K562 (cell line): Measurements from ENCODE around the gene CDS2. TPM values are rescaled to one million over a fixed set of nuclear protein-coding genes. Genes with fewer than 3 reads are reported as not detected.

Experiments used
- ASH1L ChIP-seq: fragments of 450-650 bp; IDR thresholded peaks from 2 replicates; pipeline ENCODE4 v1.6.1; 2018; ENCODE audit warnings: borderline replicate concordance, mild to moderate bottlenecking, low read depth; ENCODE audit not compliant: partially characterized antibody
- ATF1 ChIP-seq, 2 experiments: fragments of 450-650 bp in 1 of 2; IDR thresholded peaks; 2 replicates each; pipeline ENCODE4 v1.6.1; 2016; ENCODE audit warnings: missing compliant biosample characterization in 1 of 2, missing genetic modification characterization in 1 of 2
- CBX1 ChIP-seq: sonication (generic); IDR thresholded peaks from 2 replicates; pipeline ENCODE4 v1.6.1; 2016; ENCODE audit warnings: antibody characterized with exemption, low read depth, mild to moderate bottlenecking
- CEBPB ChIP-seq: fragments of 450-650 bp; IDR thresholded peaks from 2 replicates; pipeline ENCODE4 v1.6.1; 2016; ENCODE audit warnings: missing genetic modification characterization, missing compliant biosample characterization
- EZH2 ChIP-seq: IDR thresholded peaks from 2 replicates; pipeline ENCODE4 v1.6.1; 2012; ENCODE audit warnings: low read depth, mild to moderate bottlenecking, inconsistent platforms, low read length, borderline replicate concordance
- FOXA1 ChIP-seq: fragments of 450-650 bp; IDR thresholded peaks from 2 replicates; pipeline ENCODE4 v1.6.1; 2016; ENCODE audit warnings: mild to moderate bottlenecking, borderline replicate concordance
- GTF2E2 ChIP-seq: fragments of 200-800 bp; sonication (Bioruptor generic); IDR thresholded peaks from 2 replicates; pipeline ENCODE4 v1.6.1; 2016; ENCODE audit warnings: missing genetic modification characterization, missing compliant biosample characterization
- HDGF ChIP-seq: fragments of 450-650 bp; IDR thresholded peaks from 2 replicates; pipeline ENCODE4 v1.6.1; 2016
- KDM1A ChIP-seq, 2 experiments: fragments of 450-650 bp; IDR thresholded peaks; 2 replicates each; pipeline ENCODE4 v1.6.1; 2016; ENCODE audit warnings: mild to moderate bottlenecking in 2 of 2
- MCM2 ChIP-seq: fragments of 450-650 bp; IDR thresholded peaks from 2 replicates; pipeline ENCODE4 v1.6.1; 2017; ENCODE audit warnings: low read depth, mild to moderate bottlenecking
- RB1 ChIP-seq: fragments of 450-650 bp; IDR thresholded peaks from 2 replicates; pipeline ENCODE4 v1.6.1; 2017; ENCODE audit warnings: low read depth, mild to moderate bottlenecking
- SMAD1 ChIP-seq: fragments of 150-350 bp; IDR thresholded peaks from 2 replicates; pipeline ENCODE4 v1.6.1; 2014; ENCODE audit warnings: low read length, low read depth; ENCODE audit not compliant: partially characterized antibody
- SMARCA4 ChIP-seq: fragments of 450-650 bp; IDR thresholded peaks from 2 replicates; pipeline ENCODE4 v1.6.1; 2016
- SNIP1 ChIP-seq: fragments of 450-650 bp; IDR thresholded peaks from 2 replicates; pipeline ENCODE4 v1.7.1; 2017; ENCODE audit warnings: low read depth, mild to moderate bottlenecking
- SP1 ChIP-seq: sonication (generic); formaldehyde crosslinking; IDR thresholded peaks from 2 replicates; pipeline ENCODE4 v1.8.1; 2022; ENCODE audit warnings: mild to moderate bottlenecking, missing genetic modification reagents
- TBP ChIP-seq: optimal IDR thresholded peaks from 2 replicates; pipeline ENCODE3; 2011; ENCODE audit warnings: low read depth, low read length, improper control_type of control experiment
- TFAM ChIP-seq: fragments of 250-450 bp; sonication (Bioruptor Pico); conservative IDR thresholded peaks from 2 replicates; pipeline ENCODE4 v1.5.0; 2021; ENCODE audit warnings: mild to moderate bottlenecking, moderate library complexity
- TRIM25 ChIP-seq: fragments of 450-650 bp; IDR thresholded peaks from 2 replicates; pipeline ENCODE4 v1.7.0; 2016; ENCODE audit warnings: borderline replicate concordance
- ZFX ChIP-seq: sonication (generic); formaldehyde crosslinking; IDR thresholded peaks from 2 replicates; pipeline ENCODE4 v1.8.0; 2022; ENCODE audit warnings: mild to moderate bottlenecking, missing genetic modification reagents, moderate library complexity
- ZNF224 ChIP-seq: sonication (generic); formaldehyde crosslinking; IDR thresholded peaks from 2 replicates; pipeline ENCODE4 v1.8.0; 2022; ENCODE audit warnings: mild to moderate bottlenecking, missing genetic modification reagents
- ZNF263 ChIP-seq: sonication (generic); formaldehyde crosslinking; IDR thresholded peaks from 2 replicates; pipeline ENCODE4 v1.8.0; 2022; ENCODE audit warnings: mild to moderate bottlenecking, missing genetic modification reagents, borderline replicate concordance
- ZNF561 ChIP-seq: fragments of 450-650 bp; formaldehyde crosslinking; conservative IDR thresholded peaks from 2 replicates; pipeline ENCODE4 v1.4.0; 2020; ENCODE audit warnings: mild to moderate bottlenecking, moderate library complexity
- polyA plus RNA-seq, 8 experiments: library from polyadenylated mRNA; depleted of rRNA in 4 of 8; stranded (reverse) in 5 of 8; unstranded in 3 of 8; fragments of >200 nt; fragmentation: Nextera tagmentation in 2 of 8; fragmentation: Illumina TruSeq in 1 of 8; extraction: Ambion mirVana in 2 of 8; extraction: Trizol in 1 of 8; gene quantifications; 2 replicates each; pipeline versions ENCODE4 v1.2.1 to v1.2.3, GENCODE V29; 2011 to 2014; ENCODE audit warnings: inconsistent platforms in 1 of 8, missing spikeins in 1 of 8
- total RNA-seq, 7 experiments: library from RNA; depleted of rRNA in 6 of 7; stranded (reverse); fragments of >200 nt in 6 of 7; fragmentation: Illumina TruSeq in 2 of 7; extraction: Trizol in 2 of 7; gene quantifications; 2 replicates each; pipeline versions ENCODE4 v1.2.1 to v1.2.3, GENCODE V29; 2011 to 2021; ENCODE audit warnings: low replicate concordance in 1 of 7
- TF ChIP-seq, protein P1 (sequence below): fragments of 250-450 bp; sonication (Bioruptor Pico); IDR thresholded peaks from 2 replicates; pipeline ENCODE4 v1.8.0; 2021; ENCODE audit warnings: borderline replicate concordance, mild to moderate bottlenecking, moderate library complexity; ENCODE audit not compliant: poor library complexity, severe bottlenecking
- TF ChIP-seq, protein P2 (sequence below): fragments of 450-650 bp; IDR thresholded peaks from 2 replicates; pipeline ENCODE4 v1.7.1; 2018; ENCODE audit warnings: mild to moderate bottlenecking, low read depth; ENCODE audit not compliant: partially characterized antibody
- TF ChIP-seq, protein P3 (sequence below): sonication (generic); formaldehyde crosslinking; IDR thresholded peaks from 2 replicates; pipeline ENCODE4 v1.8.1; 2022; ENCODE audit warnings: missing genetic modification reagents
- TF ChIP-seq, protein P4 (sequence below): fragments of 250-450 bp; sonication (Bioruptor Pico); IDR thresholded peaks from 2 replicates; pipeline ENCODE4 v1.9.0; 2021; ENCODE audit warnings: mild to moderate bottlenecking

Gene CDS2
- total and polyA plus RNA-seq, 9 of the 15 experiments (the other 6 are each of a cell fraction or from before 2014, with no cell fraction given), result 6.4 to 46.4 (median 12.2) TPM

DNA sequence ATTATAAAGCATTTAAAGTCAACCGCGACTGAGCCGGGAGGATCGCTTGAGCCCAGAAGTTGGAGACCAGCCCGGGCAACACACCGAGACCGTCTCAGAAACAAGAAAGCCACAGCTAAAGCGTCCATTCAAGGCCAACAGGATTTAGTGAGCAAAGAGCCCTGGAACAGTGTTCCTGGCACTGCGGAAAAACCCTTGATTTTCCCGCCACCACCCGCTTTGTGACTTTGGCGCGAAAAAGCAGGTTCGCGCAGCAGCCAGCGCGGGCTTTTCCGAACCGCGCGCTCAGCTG, 7.7 kb upstream of the CDS2 start (continued):
- TF ChIP-seq, protein P1, sequence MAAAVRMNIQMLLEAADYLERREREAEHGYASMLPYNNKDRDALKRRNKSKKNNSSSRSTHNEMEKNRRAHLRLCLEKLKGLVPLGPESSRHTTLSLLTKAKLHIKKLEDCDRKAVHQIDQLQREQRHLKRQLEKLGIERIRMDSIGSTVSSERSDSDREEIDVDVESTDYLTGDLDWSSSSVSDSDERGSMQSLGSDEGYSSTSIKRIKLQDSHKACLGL, result no peak
- TF ChIP-seq TFAM (CRISPR knock-in tag) (no peak), SP1 (CRISPR knock-in tag) (no peak; the same call in 1 of the 2 replicates), TRIM25 (no peak), SMARCA4 (no peak), MCM2 (no peak), GTF2E2 (no peak), SNIP1 (peak; percentile 82; the same call in 1 of the 2 replicates), RB1 (peak; percentile 100), HDGF (no peak), ZNF561 (CRISPR knock-in tag) (no peak), ASH1L (no peak), TBP (no peak), SMAD1 (no peak), ZFX (no peak), ZNF224 (CRISPR knock-in tag) (no peak), ZNF263 (no peak), KDM1A (IDR thresholded peaks at IDR 0.05) (no peak), CEBPB (tag) (no peak), FOXA1 (no peak), CBX1 (no peak), EZH2 (no peak), ATF1 (CRISPR knock-in tag; IDR thresholded peaks at IDR 0.05) (no peak), ATF1 (tag; IDR thresholded peaks at IDR 0.05) (no peak)
- TF ChIP-seq, protein P2, sequence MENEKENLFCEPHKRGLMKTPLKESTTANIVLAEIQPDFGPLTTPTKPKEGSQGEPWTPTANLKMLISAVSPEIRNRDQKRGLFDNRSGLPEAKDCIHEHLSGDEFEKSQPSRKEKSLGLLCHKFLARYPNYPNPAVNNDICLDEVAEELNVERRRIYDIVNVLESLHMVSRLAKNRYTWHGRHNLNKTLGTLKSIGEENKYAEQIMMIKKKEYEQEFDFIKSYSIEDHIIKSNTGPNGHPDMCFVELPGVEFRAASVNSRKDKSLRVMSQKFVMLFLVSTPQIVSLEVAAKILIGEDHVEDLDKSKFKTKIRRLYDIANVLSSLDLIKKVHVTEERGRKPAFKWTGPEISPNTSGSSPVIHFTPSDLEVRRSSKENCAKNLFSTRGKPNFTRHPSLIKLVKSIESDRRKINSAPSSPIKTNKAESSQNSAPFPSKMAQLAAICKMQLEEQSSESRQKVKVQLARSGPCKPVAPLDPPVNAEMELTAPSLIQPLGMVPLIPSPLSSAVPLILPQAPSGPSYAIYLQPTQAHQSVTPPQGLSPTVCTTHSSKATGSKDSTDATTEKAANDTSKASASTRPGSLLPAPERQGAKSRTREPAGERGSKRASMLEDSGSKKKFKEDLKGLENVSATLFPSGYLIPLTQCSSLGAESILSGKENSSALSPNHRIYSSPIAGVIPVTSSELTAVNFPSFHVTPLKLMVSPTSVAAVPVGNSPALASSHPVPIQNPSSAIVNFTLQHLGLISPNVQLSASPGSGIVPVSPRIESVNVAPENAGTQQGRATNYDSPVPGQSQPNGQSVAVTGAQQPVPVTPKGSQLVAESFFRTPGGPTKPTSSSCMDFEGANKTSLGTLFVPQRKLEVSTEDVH, result peak; percentile 99
- TF ChIP-seq, protein P3, sequence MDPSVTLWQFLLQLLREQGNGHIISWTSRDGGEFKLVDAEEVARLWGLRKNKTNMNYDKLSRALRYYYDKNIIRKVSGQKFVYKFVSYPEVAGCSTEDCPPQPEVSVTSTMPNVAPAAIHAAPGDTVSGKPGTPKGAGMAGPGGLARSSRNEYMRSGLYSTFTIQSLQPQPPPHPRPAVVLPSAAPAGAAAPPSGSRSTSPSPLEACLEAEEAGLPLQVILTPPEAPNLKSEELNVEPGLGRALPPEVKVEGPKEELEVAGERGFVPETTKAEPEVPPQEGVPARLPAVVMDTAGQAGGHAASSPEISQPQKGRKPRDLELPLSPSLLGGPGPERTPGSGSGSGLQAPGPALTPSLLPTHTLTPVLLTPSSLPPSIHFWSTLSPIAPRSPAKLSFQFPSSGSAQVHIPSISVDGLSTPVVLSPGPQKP (CRISPR knock-in tag), result 0 out of 2 replicates have a peak, but pooled peaks have one; percentile 53
- TF ChIP-seq, protein P4, sequence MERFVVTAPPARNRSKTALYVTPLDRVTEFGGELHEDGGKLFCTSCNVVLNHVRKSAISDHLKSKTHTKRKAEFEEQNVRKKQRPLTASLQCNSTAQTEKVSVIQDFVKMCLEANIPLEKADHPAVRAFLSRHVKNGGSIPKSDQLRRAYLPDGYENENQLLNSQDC (CRISPR knock-in tag), result no peak
